HG03060 (cell line): ENCODE measurements around the gene WSCD2.

Source experiments
- ATAC-seq: cut with Tn5 transposase; IDR thresholded peaks from one replicate; pipeline ENCODE4 v1.9.1; 2021; ENCODE audit warnings: low read depth, moderate number of reproducible peaks; ENCODE audit not compliant: unreplicated experiment

Gene WSCD2

GRCh38 chr12:108151533-108152169 lies 22.6 kb downstream of the WSCD2 start:
- ATAC-seq, result no peak

GRCh38 chr12:108152170-108152538 lies 23.1 kb downstream of the WSCD2 start:
- no peak for ATAC-seq

- no peak for ATAC-seq
These were observed 27.6 kb downstream of the WSCD2 start for GRCh38 chr12:108156717-108157116.

GRCh38 chr12:108157870-108158459 lies 28.9 kb downstream of the WSCD2 start:
- no peak for ATAC-seq

- no peak for ATAC-seq
These were observed 33.1 kb downstream of the WSCD2 start for GRCh38 chr12:108162207-108162606.

GRCh38 chr12:108166505-108166904 lies 37.4 kb downstream of the WSCD2 start:
- no peak for ATAC-seq

- ATAC-seq, result no peak
These were observed 38.9 kb downstream of the WSCD2 start for GRCh38 chr12:108167974-108168373.

- no peak for ATAC-seq
These were observed 40.6 kb downstream of the WSCD2 start for GRCh38 chr12:108169708-108170107.

GRCh38 chr12:108170164-108170563 lies 41.1 kb downstream of the WSCD2 start:
- ATAC-seq, result no peak

- ATAC-seq, result no peak
These were observed 42.9 kb downstream of the WSCD2 start for GRCh38 chr12:108172033-108172432.

- no peak for ATAC-seq
These were observed 44.1 kb downstream of the WSCD2 start for GRCh38 chr12:108173160-108173559.

- no peak for ATAC-seq
These were observed 44.8 kb downstream of the WSCD2 start for GRCh38 chr12:108173892-108174291.

GRCh38 chr12:108174641-108175040 lies 45.6 kb downstream of the WSCD2 start:
- ATAC-seq, result no peak

GRCh38 chr12:108175310-108175709 lies 46.2 kb downstream of the WSCD2 start:
- no peak for ATAC-seq

- ATAC-seq, result no peak
These were observed 47.2 kb downstream of the WSCD2 start for GRCh38 chr12:108176292-108176691.

GRCh38 chr12:108177131-108177530 lies 48.0 kb downstream of the WSCD2 start:
- no peak for ATAC-seq

GRCh38 chr12:108179305-108179704 lies 50.2 kb downstream of the WSCD2 start:
- ATAC-seq, result no peak

GRCh38 chr12:108180255-108181094 lies 51.4 kb downstream of the WSCD2 start:
- no peak for ATAC-seq

- no peak for ATAC-seq
These were observed 52.0 kb downstream of the WSCD2 start for GRCh38 chr12:108181095-108181454.

- ATAC-seq, result no peak
These were observed 53.0 kb downstream of the WSCD2 start for GRCh38 chr12:108182096-108182495.

GRCh38 chr12:108185002-108185401 lies 55.9 kb downstream of the WSCD2 start:
- ATAC-seq, result no peak

GRCh38 chr12:108187831-108188230 lies 58.7 kb downstream of the WSCD2 start:
- ATAC-seq, result no peak
